Epithelial cell of proximal tubule (primary cell): Measurements from ENCODE around the gene FIBP. TPM values are rescaled to one million over a fixed set of nuclear protein-coding genes. Genes with fewer than 3 reads are reported as not detected.
"Not testable (repeated sequence)": the region's sequence is repeated elsewhere in the genome, so short reads cannot be mapped to it uniquely, and the experiment has no call there.

Source experiments
- DNase-seq: peaks from one replicate; pipeline ENCODE4 v3.0.0-alpha.2; 2011; ENCODE audit warnings: low read depth
- H3K4me3 ChIP-seq: 2 replicates; pipeline ENCODE4 v1.5.1; 2011; ENCODE audit warnings: low read depth, mild to moderate bottlenecking, low read length
- total RNA-seq: library from RNA; depleted of rRNA; stranded (reverse); fragments of >200 nt; gene quantifications from 2 replicates; pipeline ENCODE4 v1.2.3, GENCODE V29; 2015
- TF ChIP-seq, protein P1 (sequence below): conservative IDR thresholded peaks from 2 replicates; pipeline ENCODE4 v1.5.1; 2012; ENCODE audit warnings: low read depth, mild to moderate bottlenecking, low read length

Gene FIBP
- total RNA-seq, 1 donor from 2014 or later, result 85.3 TPM

DNA sequence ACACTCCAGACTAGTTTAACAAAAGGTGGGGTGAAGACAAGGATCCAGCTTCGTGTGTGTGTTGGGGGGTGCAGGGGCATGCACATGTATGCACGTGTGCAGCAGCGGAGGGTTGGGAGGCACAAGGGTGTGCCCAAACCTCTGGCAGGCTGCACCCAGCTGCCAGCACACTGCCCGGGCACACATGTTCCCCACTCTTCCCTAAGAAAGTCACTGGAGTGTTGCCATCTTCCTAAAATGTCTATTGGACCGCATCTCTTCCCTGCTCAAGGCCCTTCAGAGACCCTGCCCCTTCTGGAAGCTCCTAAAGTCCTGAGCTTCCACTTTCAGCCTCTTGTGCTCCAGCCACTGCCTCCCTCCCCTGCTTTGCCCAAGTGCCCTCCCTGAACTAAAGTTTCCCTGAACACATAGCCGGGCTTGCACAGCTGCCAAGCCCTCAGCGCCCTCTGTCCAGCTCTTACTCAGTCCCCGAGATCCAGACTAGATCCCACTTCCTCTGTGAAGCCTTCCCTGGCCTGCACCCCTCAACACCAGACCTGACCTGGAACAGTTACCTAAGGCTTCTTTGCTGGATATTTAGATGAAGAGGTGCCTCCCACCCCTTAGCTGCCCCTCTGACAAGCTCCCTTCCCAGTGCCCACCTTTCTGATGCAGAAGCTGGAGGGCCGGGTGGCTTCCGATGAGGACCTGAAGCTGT is 36.3 kb downstream of the FIBP start:
- H3K4me3 ChIP-seq, result no peak overlapping the region

DNA sequence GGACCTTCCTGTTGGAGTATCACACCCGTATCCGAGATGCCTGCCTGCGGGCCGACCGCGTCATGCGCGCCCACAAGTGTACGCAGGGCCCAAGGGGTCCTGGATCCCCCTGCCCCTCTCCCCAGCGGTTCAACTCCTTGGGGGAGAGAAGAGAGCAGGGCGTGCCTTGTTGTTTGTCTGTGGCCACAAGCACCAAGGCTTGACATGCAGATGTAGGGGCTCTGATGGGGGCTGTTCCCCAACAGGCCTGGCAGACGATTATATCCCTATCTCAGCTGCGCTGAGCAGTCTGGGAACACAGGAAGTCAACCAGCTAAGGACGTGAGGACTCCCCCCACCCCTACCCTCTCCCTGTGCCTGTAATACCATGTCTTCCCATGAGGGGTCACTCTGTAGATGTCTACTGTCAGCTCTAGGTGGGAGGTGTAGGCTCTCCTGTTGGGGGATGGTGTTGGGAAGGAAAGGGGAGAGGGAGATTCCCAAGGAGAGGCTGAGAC is 37.1 kb downstream of the FIBP start:
- TF ChIP-seq, protein P1, sequence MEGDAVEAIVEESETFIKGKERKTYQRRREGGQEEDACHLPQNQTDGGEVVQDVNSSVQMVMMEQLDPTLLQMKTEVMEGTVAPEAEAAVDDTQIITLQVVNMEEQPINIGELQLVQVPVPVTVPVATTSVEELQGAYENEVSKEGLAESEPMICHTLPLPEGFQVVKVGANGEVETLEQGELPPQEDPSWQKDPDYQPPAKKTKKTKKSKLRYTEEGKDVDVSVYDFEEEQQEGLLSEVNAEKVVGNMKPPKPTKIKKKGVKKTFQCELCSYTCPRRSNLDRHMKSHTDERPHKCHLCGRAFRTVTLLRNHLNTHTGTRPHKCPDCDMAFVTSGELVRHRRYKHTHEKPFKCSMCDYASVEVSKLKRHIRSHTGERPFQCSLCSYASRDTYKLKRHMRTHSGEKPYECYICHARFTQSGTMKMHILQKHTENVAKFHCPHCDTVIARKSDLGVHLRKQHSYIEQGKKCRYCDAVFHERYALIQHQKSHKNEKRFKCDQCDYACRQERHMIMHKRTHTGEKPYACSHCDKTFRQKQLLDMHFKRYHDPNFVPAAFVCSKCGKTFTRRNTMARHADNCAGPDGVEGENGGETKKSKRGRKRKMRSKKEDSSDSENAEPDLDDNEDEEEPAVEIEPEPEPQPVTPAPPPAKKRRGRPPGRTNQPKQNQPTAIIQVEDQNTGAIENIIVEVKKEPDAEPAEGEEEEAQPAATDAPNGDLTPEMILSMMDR, result peak; percentile 58
- no peak overlapping the region for H3K4me3 ChIP-seq
- no peak for DNase-seq

More for the DNA sequence above, 36.3 kb downstream of the FIBP start:
- TF ChIP-seq, protein P1, result no peak
- no peak for DNase-seq

DNA sequence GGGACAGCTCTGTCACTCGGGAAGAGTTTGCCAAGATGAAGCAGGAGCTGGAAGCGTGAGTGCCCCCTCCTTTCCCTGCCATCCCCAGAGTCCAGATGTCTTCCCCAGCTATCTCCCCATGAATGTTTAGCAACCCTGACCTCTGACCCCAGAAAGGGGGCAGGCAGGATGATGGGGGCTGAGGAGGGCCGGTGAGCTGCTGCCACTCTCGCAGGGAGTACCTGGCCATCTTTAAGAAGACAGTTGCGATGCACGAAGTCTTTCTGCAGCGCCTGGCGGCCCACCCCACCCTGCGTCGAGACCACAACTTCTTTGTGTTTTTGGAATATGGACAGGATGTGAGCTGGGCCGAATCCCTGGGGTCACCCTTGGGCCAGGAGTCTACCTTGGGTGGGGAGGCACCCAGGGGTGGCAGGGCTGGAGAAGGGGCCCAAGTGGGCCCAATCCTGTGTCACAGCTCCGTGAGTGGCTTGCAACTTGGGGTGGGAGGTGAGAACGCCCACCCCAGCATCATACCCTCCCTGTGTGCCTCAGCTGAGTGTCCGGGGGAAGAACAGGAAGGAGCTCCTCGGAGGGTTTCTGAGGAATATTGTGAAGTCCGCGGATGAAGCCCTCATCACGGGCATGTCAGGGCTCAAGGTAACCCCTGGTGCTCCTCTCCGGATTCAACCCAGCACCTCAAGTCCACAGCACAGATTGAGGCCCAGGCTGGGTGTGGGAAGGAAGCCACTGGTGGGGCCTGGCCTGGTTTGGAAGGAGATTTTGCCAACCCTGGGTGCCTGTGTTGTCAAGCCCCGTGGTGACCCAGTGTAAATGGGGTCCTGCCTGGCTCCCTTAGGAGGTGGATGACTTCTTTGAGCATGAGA is 37.8 kb downstream of the FIBP start:
- H3K4me3 ChIP-seq, result no peak overlapping the region
- DNase-seq, result no peak
- TF ChIP-seq, protein P1, result no peak

DNA sequence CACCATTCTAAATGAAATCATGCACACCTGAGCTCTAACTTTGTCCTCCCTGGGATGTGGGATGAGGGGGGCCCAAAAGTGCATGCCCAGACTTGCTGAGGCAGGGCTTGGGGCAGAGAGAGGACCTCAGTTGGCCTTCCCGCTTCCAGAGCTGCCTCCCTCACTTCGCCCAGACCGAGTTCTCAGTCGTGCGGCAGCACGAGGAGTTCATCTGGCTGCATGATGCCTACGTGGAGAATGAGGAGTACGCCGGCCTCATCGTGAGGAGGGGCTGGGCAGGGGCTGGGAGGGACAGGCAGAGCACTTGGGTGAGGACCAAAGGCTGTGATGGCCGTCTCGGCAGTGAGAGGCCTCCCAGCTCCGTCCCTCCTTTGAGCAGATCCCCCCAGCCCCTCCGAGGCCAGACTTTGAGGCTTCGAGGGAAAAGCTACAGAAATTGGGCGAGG is 38.5 kb downstream of the FIBP start:
- H3K4me3 ChIP-seq, result no peak overlapping the region
- TF ChIP-seq, protein P1, result no peak
- DNase-seq, result no peak

DNA sequence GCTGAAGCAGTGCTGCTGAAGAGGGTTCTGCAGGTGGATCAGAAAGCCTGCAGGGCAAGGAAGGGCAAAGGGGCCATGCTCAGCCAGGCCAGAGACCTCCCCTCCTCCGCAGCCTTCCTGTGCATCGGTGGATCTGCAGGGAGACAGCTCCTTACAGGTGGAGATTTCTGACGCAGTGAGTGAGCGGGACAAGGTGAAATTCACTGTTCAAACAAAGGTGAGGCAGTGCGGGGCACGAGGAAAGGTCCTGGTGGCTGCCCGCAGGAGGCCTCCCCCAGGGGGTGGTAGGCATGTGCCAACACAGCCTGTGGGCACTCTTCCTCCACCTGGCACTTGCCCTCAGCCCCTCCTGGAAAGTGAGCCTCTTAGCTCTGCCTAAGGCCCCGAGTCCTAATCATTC is 38.9 kb downstream of the FIBP start:
- TF ChIP-seq, protein P1, result no peak
- no peak overlapping the region for H3K4me3 ChIP-seq
- no peak for DNase-seq

DNA sequence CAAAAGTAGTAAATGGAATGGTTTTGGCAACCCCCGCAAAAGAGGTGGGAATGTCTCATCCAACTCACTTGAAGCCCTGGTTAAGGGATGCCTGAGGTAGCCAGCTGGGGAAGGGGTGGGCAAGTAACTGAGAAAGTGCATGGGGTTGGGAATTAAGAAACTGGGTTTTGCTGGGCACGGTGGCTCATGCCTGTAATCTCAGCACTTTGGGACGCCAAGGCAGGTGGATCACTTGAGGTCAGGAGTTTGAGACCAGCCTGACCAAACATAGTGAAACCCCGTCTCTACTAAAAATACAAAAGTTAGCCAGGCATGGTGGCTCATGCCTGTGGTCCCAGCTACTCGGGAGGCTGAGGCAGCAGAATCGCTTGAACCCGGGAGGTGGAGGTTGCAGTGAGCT is 39.6 kb downstream of the FIBP start:
- H3K4me3 ChIP-seq, DNase-seq: not testable (repeated sequence)

DNA sequence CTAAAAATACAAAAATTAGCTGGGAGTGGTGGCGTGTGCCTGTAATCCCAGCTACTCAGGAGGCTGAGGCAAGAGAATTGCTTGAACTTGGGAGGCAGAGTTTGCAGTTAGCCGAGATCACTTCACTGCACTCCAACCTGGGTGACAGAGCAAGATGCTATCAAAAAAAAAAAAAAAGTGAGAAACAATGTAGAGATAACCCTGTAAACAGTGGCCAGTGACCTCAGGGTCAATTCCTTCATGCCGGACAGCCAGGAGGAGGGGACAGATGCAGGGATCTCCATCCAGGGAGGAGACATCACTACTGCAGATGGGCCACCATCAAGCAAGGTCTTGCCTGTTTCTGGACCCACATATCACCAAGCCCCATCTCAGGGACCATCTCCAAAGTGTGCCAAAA is 40.5 kb downstream of the FIBP start:
- H3K4me3 ChIP-seq, result no peak overlapping the region
- no peak for DNase-seq
- TF ChIP-seq, protein P1, result no peak
